ENCODE data around the gene PRSS38.

GRCh38 chr1:227769047-227769935, 46.2 kb upstream of the PRSS38 start:
- TF ChIP-seq CTCF (IDR thresholded peaks at IDR 0.05) (no peak), POLR2AphosphoS5 (IDR thresholded peaks at IDR 0.05) (no peak), POLR2A (IDR thresholded peaks at IDR 0.05) (no peak), EP300 (IDR thresholded peaks at IDR 0.05) (no peak)
